Measurements from ENCODE around the gene PC. TPM values are rescaled to one million over a fixed set of nuclear protein-coding genes. Genes with fewer than 3 reads are reported as not detected.

Gene PC
- total and polyA plus RNA-seq, 9 of the 15 experiments (the other 6 are each of a cell fraction or from before 2014, with no cell fraction given), result 0.94 to 38.0 (median 8.7) TPM

DNA sequence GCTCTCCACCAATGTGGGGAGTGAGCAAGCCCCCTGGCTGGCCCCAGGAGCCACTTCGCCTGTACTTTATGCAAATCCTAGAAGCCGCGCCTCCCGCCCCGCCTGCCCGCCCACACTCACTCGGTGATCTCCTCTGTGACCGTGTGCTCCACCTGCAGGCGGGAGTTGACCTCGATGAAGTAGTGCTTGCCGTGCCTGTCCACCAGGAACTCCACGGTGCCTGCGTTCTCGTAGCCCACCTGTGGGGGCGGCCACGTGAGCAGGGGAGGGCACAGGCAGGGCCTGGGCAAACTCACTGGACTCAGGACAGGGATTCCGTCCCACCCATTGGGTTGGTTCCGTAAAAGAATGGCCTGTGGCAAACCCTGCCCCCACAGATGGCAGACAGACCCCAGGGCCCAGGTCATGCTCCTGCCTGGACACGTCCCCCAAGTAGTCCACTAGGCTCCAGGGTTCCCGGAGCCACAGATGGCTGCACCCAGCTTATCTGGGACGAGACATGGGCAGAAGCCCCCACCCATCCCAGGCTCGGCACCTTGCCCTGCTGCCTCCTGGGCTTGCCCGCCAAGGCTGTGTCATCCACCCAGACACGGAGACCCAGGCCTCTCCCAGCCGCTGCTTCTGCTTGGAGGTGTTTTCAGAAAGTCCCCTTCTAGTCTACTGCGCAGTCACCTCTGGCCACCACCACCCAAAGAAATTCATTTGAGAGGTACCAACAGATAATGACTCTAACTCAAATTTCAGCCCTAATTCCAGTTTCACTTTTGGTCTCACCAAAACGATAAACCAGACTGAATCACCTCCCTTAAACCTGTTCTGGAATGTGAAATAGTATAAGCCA, 89.2 kb downstream of the PC start:
- H4K20me1 ChIP-seq (replicated peaks; ENCODE audit: control insufficient read depth, insufficient read depth, low read length), result 0 out of 2 replicates have a peak, but pooled peaks cover 3% of the 10 kb centered on the region
- H3K79me2 ChIP-seq (ENCODE audit: control insufficient read depth, insufficient read depth, low read length), result no peaks in the 10 kb centered on the region
- H3K4me2 ChIP-seq (ENCODE audit: insufficient read depth, low read length), result peak overlapping the region; percentile 9; the same call in 1 of the 2 replicates
- ATAC-seq (peak; percentile 99), DNase-seq (ENCODE audit: extremely low read depth in 1 of 4, low spot score in 3 of 4) (peak; percentile 86 to 92 (median 88)), FAIRE-seq (peak; percentile 98)
- POLR2A ChIA-PET, result no interaction called here
- H3K27ac ChIP-seq (ENCODE audit: extremely low read depth, low read depth, low read length), result peak overlapping the region; percentile 45
- no peak overlapping the region for H3K4me3 ChIP-seq
- no peaks in the 10 kb centered on the region for H3K9me3 ChIP-seq (replicated peaks; ENCODE audit: control insufficient read depth, insufficient read depth, low read depth, low read length)
- H3K27me3 ChIP-seq (ENCODE audit: control insufficient read depth in 2 of 2, insufficient read depth in 2 of 2, low read length in 2 of 2), result no peaks in the 10 kb centered on the region
- intact Hi-C loops (cut with micrococcal nuclease) (no loop called here), in situ Hi-C loops (cut with MboI) (no loop called here)
- BruUV-seq (replicated peaks), result no TSS peak
- peaks cover 20% of the 10 kb centered on the region; the same call in 2 of the 3 replicates for H3K36me3 ChIP-seq (ENCODE audit: control insufficient read depth, insufficient read depth, low read length)
- no peaks in the 10 kb centered on the region for H3K9me1 ChIP-seq (ENCODE audit: control insufficient read depth, insufficient read depth, low read length)
- CTCF ChIA-PET (ENCODE audit: low intra/inter-chr PET ratio), result interaction anchor here (0.7 to 1.5 kb wide), 3 partner anchors 35 to 460 kb away, joined by 3 to 4 read pairs (median 3); no protein-coding TSS in a partner anchor
- H3K4me1 ChIP-seq (replicated peaks in 1 of 2; ENCODE audit: control insufficient read depth in 2 of 2, insufficient read depth in 2 of 2, low read length in 2 of 2), result peaks cover 10 to 61% of the 10 kb centered on the region in 2 experiments; a peak in 4 of 5 replicates
- 20% methylated on average over 25 of the region's 27 CpGs for WGBS (ENCODE audit: insufficient coverage, low coverage, missing lambda C conversion rate)
- peak overlapping the region; percentile 79 for H2AFZ ChIP-seq (ENCODE audit: low read depth, low read length)
- H3K9ac ChIP-seq (ENCODE audit: insufficient read depth in 1 of 2, low read depth in 2 of 2, low read length in 2 of 2), result peak overlapping the region; percentile 27 to 80; a peak in 3 of 4 replicates
- 0 out of 4 replicates have a peak, but pooled peaks of 1 of the 2 experiments have one; percentile 37 for TF ChIP-seq HDAC1 (IDR thresholded peaks at IDR 0.05)
- TF ChIP-seq, protein P1, sequence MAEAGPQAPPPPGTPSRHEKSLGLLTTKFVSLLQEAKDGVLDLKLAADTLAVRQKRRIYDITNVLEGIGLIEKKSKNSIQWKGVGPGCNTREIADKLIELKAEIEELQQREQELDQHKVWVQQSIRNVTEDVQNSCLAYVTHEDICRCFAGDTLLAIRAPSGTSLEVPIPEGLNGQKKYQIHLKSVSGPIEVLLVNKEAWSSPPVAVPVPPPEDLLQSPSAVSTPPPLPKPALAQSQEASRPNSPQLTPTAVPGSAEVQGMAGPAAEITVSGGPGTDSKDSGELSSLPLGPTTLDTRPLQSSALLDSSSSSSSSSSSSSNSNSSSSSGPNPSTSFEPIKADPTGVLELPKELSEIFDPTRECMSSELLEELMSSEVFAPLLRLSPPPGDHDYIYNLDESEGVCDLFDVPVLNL (CRISPR knock-in tag; IDR thresholded peaks at IDR 0.05; ENCODE audit: low read depth), result 0 out of 2 replicates have a peak, but pooled peaks have one; percentile 49
- TF ChIP-seq C11orf30 (IDR thresholded peaks at IDR 0.05; ENCODE audit: low read depth), result no peak
- no peak for TF ChIP-seq ZNF444 (CRISPR knock-in tag; IDR thresholded peaks at IDR 0.05)
- TF ChIP-seq HNRNPUL1 (IDR thresholded peaks at IDR 0.05; ENCODE audit: low read length), result no peak
- TF ChIP-seq, protein P2, sequence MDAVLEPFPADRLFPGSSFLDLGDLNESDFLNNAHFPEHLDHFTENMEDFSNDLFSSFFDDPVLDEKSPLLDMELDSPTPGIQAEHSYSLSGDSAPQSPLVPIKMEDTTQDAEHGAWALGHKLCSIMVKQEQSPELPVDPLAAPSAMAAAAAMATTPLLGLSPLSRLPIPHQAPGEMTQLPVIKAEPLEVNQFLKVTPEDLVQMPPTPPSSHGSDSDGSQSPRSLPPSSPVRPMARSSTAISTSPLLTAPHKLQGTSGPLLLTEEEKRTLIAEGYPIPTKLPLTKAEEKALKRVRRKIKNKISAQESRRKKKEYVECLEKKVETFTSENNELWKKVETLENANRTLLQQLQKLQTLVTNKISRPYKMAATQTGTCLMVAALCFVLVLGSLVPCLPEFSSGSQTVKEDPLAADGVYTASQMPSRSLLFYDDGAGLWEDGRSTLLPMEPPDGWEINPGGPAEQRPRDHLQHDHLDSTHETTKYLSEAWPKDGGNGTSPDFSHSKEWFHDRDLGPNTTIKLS (IDR thresholded peaks at IDR 0.05; ENCODE audit: borderline replicate concordance, low read depth), result no peak
- TF ChIP-seq ZNF165 (CRISPR knock-in tag; IDR thresholded peaks at IDR 0.05; ENCODE audit: borderline replicate concordance), result no peak
- peak; percentile 39 for TF ChIP-seq ZFX (CRISPR knock-in tag; IDR thresholded peaks at IDR 0.05)
- TF ChIP-seq KDM4B (IDR thresholded peaks at IDR 0.05; ENCODE audit: borderline replicate concordance in 2 of 2, low read depth in 1 of 2), result 0 out of 4 replicates have a peak, but pooled peaks of 1 of the 2 experiments have one; percentile 38
- peak in 1 of 2 experiments; percentile 41; a peak in 1 of 4 replicates for TF ChIP-seq MNT (conservative IDR thresholded peaks at IDR 0.05)
- TF ChIP-seq L3MBTL2 (IDR thresholded peaks at IDR 0.05), result peak; percentile 55; the same call in 1 of the 2 replicates
- no peak for TF ChIP-seq KHSRP (IDR thresholded peaks at IDR 0.05)
- 0 out of 2 replicates have a peak, but pooled peaks have one; percentile 38 for TF ChIP-seq ELF2 (CRISPR knock-in tag; IDR thresholded peaks at IDR 0.05)
- TF ChIP-seq RAD51 (IDR thresholded peaks at IDR 0.05; ENCODE audit: borderline replicate concordance, low read depth), result peak; percentile 11; the same call in 1 of the 2 replicates
- peak; percentile 84 for TF ChIP-seq MAX (CRISPR knock-in tag; IDR thresholded peaks at IDR 0.05)
